Pancreas (tissue), 10 donors: ENCODE data around the gene WDR81. TPM values are rescaled to one million over a fixed set of nuclear protein-coding genes. Genes with fewer than 3 reads are reported as not detected.

Experiments used
- ATAC-seq, 4 donors: fragments of 200-7000 bp; cut with Tn5 transposase; one replicate each; pipeline versions ENCODE4 v1.8.0 to v1.9.1; 2020; ENCODE audit warnings: mild to moderate bottlenecking in 4 of 4, moderate library complexity in 4 of 4
- DNase-seq, 6 donors: peaks; one replicate each; pipeline ENCODE4 v3.0.0-alpha.2; 2020
- FAIRE-seq: peaks from 2 replicates; lab custom pipeline; 2012; peaks lifted over from hg19 to GRCh38; lab: Jason Lieb, UNC
- H3K27ac ChIP-seq, 4 donors: fragments of 200-600 bp; sonication (generic); 1 replicate in 3 of 4; 2 replicates in 1 of 4; pipeline versions ENCODE4 v1.5.0 to v1.8.0; 2020
- H3K27me3 ChIP-seq, 4 donors: fragments of 200-600 bp; one replicate each; pipeline ENCODE4 v1.8.0; 2021
- H3K36me3 ChIP-seq, 3 donors: fragments of 200-600 bp; sonication (generic) in 1 of 3; one replicate each; pipeline versions ENCODE4 v1.5.0 to v1.8.0; 2020 to 2021
- H3K4me1 ChIP-seq, 3 donors: fragments of 200-600 bp; one replicate each; pipeline ENCODE4 v1.8.0; 2021
- H3K4me3 ChIP-seq, 4 donors: fragments of 200-600 bp; sonication (generic) in 2 of 4; one replicate each; pipeline versions ENCODE4 v1.5.0 to v1.8.0; 2020 to 2021
- H3K9me3 ChIP-seq, 4 donors: fragments of 200-600 bp; one replicate each; pipeline ENCODE4 v1.8.0; 2021
- CTCF ChIP-seq, 4 donors: fragments of 200-600 bp; sonication (generic) in 3 of 4; IDR thresholded peaks; one replicate each; pipeline versions ENCODE4 v1.5.0 to v1.8.0; 2021; ENCODE audit warnings: antibody characterized with exemption in 4 of 4
- WGBS, 2 donors: extraction: QIAGEN DNeasy Blood & Tissue Kit; methylation state at CpG; one replicate each; pipeline ENCODE4 v1.1.7; 2013; 5-methylcytosine and 5-hydroxymethylcytosine counted together
- intact Hi-C, 3 donors: fragments of 100-400 bp; cut with DNase I; formaldehyde crosslinking; loops; one replicate each; pipeline versions ENCODE4 v1.11.1 to v1.14.2; 2022
- polyA plus RNA-seq, 2 donors: library from polyadenylated mRNA; stranded (reverse); fragments of 200-250 nt; gene quantifications; one replicate each; pipeline ENCODE4 v1.2.3, GENCODE V29; 2013
- total RNA-seq, 6 donors: library from RNA; stranded (reverse); fragmentation: NEBNext Ultra II Directional in 4 of 6; extraction: Animal tissue kit (Norgen Biotek cat#: 25700) in 4 of 6; gene quantifications; one replicate each; pipeline versions ENCODE4 v1.2.1 to v1.2.4, GENCODE V29; 2021 to 2023
- donor health status: healthy with polysubstance abuse.
- donor health status: DM: no; HTN: no; CAD: no; lungs with moderate emphysema.
- donor health status: DM: no; HTN: no; CAD: no.
- donor health status: control.
- donor health status: control.
- donor health status: Bipolar disorder and iron deficiency.
- donor health status: DM: yes; HTN: yes; CAD: no.
- donor health status: DM: no; HTN: no; CAD: no.
- donor health status: DM: no; HTN: no; CAD: no.
- donor health status: DM: yes; HTN: yes; CAD: no.

Gene WDR81
- total and polyA plus RNA-seq, 8 donors, result 5.7 to 24.4 (median 9.4) TPM

GRCh38 chr17:1755827-1756262, 31.3 kb downstream of the WDR81 start:
- DNase-seq (no peak), ATAC-seq (no peak), FAIRE-seq (no peak)
- TF ChIP-seq CTCF (IDR thresholded peaks at IDR 0.05), result no peak
- Histone ChIP-seq H3K4me1 (no peaks in the 10 kb centered on the region), H3K27me3 (no peaks in the 10 kb centered on the region), H3K4me3 (no peak overlapping the region), H3K27ac (no peak overlapping the region), H3K36me3 (no peaks in the 10 kb centered on the region), H3K9me3 (no peaks in the 10 kb centered on the region)
- 72% methylated on average over 17 of the region's 17 CpGs for WGBS, 2 donors
- intact Hi-C loops, result no loop called here

GRCh38 chr17:1758807-1759206, 34.3 kb downstream of the WDR81 start:
- WGBS, 2 donors, result 80 to 85% methylated on average over 15 of the region's 15 CpGs
- ATAC-seq, result peak in 1 of 4 donors; percentile 13
- Histone ChIP-seq H3K9me3 (no peaks in the 10 kb centered on the region), H3K4me3 (no peak overlapping the region), H3K27me3 (no peaks in the 10 kb centered on the region), H3K4me1 (no peaks in the 10 kb centered on the region), H3K27ac (no peak overlapping the region), H3K36me3 (no peaks in the 10 kb centered on the region)
- intact Hi-C loops, result no loop called here
- no peak for FAIRE-seq
- no peak for DNase-seq
- no peak for TF ChIP-seq CTCF (IDR thresholded peaks at IDR 0.05)

GRCh38 chr17:1759529-1759928, 35.0 kb downstream of the WDR81 start:
- H3K27ac ChIP-seq, result no peak overlapping the region
- TF ChIP-seq CTCF (IDR thresholded peaks at IDR 0.05), result no peak
- ATAC-seq, result no peak
- H3K9me3 ChIP-seq, result no peaks in the 10 kb centered on the region
- no peaks in the 10 kb centered on the region for H3K27me3 ChIP-seq
- intact Hi-C loops, result no loop called here
- 79% methylated on average over 5 of the region's 5 CpGs for WGBS, 2 donors
- FAIRE-seq, result no peak
- no peak for DNase-seq
- no peak overlapping the region for H3K4me3 ChIP-seq
- H3K36me3 ChIP-seq, result no peaks in the 10 kb centered on the region
- no peaks in the 10 kb centered on the region for H3K4me1 ChIP-seq

GRCh38 chr17:1762233-1762900, 37.9 kb downstream of the WDR81 start:
- whole genome bisulfite sequencing, 2 donors, result 56 to 59% methylated on average over 21 of the region's 21 CpGs
- H3K27me3 ChIP-seq, result no peaks in the 10 kb centered on the region
- peak overlapping the region in 2 of 4 donors; percentile 32 to 49 for H3K27ac ChIP-seq
- H3K36me3 ChIP-seq, result no peaks in the 10 kb centered on the region
- no peak for TF ChIP-seq CTCF (IDR thresholded peaks at IDR 0.05)
- FAIRE-seq, result no peak
- peak; percentile 39 to 66 (median 61) for ATAC-seq
- no peaks in the 10 kb centered on the region for H3K9me3 ChIP-seq
- peak in 2 of 6 donors; percentile 32 to 49 for DNase-seq
- no peaks in the 10 kb centered on the region for H3K4me1 ChIP-seq
- intact Hi-C loops, result no loop called here
- H3K4me3 ChIP-seq, result peak overlapping the region in 3 of 4 donors; percentile 4 to 27 (median 18)
